HepG2 (cell line): ENCODE data around the gene RABGGTA.

ENCODE experiments used
- ELF4 ChIP-seq: sonication (generic); formaldehyde crosslinking; IDR thresholded peaks from 2 replicates; pipeline ENCODE4 v1.5.0; 2020; ENCODE audit warnings: missing genetic modification reagents, mild to moderate bottlenecking, moderate library complexity, borderline replicate concordance
- HDAC2 ChIP-seq: sonication (generic); formaldehyde crosslinking; IDR thresholded peaks from 2 replicates; pipeline ENCODE4 v1.4.0; 2020; ENCODE audit warnings: missing genetic modification reagents
- MEIS1 ChIP-seq: sonication (generic); formaldehyde crosslinking; IDR thresholded peaks from 2 replicates; pipeline ENCODE4 v1.9.0; 2021; ENCODE audit warnings: mild to moderate bottlenecking, missing genetic modification reagents, moderate library complexity, borderline replicate concordance
- MTA3 ChIP-seq: sonication (generic); formaldehyde crosslinking; IDR thresholded peaks from 2 replicates; pipeline ENCODE4 v1.4.0; 2020; ENCODE audit warnings: missing genetic modification reagents
- NFE2L2 ChIP-seq: fragments of 150-350 bp; IDR thresholded peaks from 2 replicates; pipeline ENCODE4 v1.6.1; 2014; ENCODE audit warnings: low read length
- RNF219 ChIP-seq: sonication (generic); formaldehyde crosslinking; IDR thresholded peaks from 2 replicates; pipeline ENCODE4 v1.5.0; 2020; ENCODE audit warnings: mild to moderate bottlenecking, missing genetic modification reagents
- TEAD2 ChIP-seq: sonication (generic); formaldehyde crosslinking; IDR thresholded peaks from 2 replicates; pipeline ENCODE4 v1.9.0; 2021; ENCODE audit warnings: missing genetic modification reagents
- ZNF142 ChIP-seq: sonication (generic); formaldehyde crosslinking; IDR thresholded peaks from 2 replicates; pipeline ENCODE4 v1.4.0; 2020; ENCODE audit warnings: missing genetic modification reagents
- ZNF160 ChIP-seq: sonication (generic); formaldehyde crosslinking; IDR thresholded peaks from 2 replicates; pipeline ENCODE4 v1.8.0; 2022; ENCODE audit warnings: mild to moderate bottlenecking, inconsistent platforms, missing genetic modification reagents
- TF ChIP-seq, protein P1 (sequence below): sonication (generic); formaldehyde crosslinking; IDR thresholded peaks from 2 replicates; pipeline ENCODE4 v1.5.0; 2020; ENCODE audit warnings: mild to moderate bottlenecking, missing genetic modification reagents, moderate library complexity

GRCh38 chr14:24234095-24235005 lies 37.0 kb downstream of the RABGGTA start:
- TF ChIP-seq ZNF142 = no peak
- no peak for TF ChIP-seq MEIS1 (CRISPR knock-in tag)
- no peak for TF ChIP-seq HDAC2 (CRISPR knock-in tag)
- TF ChIP-seq ELF4 = no peak
- TF ChIP-seq, protein P1, sequence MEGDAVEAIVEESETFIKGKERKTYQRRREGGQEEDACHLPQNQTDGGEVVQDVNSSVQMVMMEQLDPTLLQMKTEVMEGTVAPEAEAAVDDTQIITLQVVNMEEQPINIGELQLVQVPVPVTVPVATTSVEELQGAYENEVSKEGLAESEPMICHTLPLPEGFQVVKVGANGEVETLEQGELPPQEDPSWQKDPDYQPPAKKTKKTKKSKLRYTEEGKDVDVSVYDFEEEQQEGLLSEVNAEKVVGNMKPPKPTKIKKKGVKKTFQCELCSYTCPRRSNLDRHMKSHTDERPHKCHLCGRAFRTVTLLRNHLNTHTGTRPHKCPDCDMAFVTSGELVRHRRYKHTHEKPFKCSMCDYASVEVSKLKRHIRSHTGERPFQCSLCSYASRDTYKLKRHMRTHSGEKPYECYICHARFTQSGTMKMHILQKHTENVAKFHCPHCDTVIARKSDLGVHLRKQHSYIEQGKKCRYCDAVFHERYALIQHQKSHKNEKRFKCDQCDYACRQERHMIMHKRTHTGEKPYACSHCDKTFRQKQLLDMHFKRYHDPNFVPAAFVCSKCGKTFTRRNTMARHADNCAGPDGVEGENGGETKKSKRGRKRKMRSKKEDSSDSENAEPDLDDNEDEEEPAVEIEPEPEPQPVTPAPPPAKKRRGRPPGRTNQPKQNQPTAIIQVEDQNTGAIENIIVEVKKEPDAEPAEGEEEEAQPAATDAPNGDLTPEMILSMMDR = no peak
- TF ChIP-seq TEAD2 (CRISPR knock-in tag) = no peak
- TF ChIP-seq RNF219 (CRISPR knock-in tag) = no peak
- no peak for TF ChIP-seq ZNF160 (CRISPR knock-in tag)
- TF ChIP-seq MTA3 (CRISPR knock-in tag) = no peak
- no peak for TF ChIP-seq NFE2L2
